Heart left ventricle (tissue), 13 donors: ENCODE data around the gene FSTL4.

ENCODE experiments used
- CTCF ChIP-seq, 12 donors: fragments of 200-600 bp; sonication (generic) in 4 of 12; IDR thresholded peaks; one replicate each; pipeline versions ENCODE4 v1.5.0 to v1.8.0; 2018 to 2022; ENCODE audit warnings: antibody characterized with exemption in 12 of 12, mild to moderate bottlenecking in 5 of 12
- POLR2A ChIP-seq, 2 donors: fragments of 450-650 bp; IDR thresholded peaks; one replicate each; pipeline ENCODE4 v1.6.1; 2017; ENCODE audit warnings: antibody characterized with exemption in 2 of 2, mild to moderate bottlenecking in 2 of 2, moderate library complexity in 2 of 2
- donor health status: ischemic (EF 13 %, LVEDD 7.1; RV severe dilation, severe dysfunction).
- donor health status: DM: no; HTN: yes; CAD: no.
- donor health status: DM: no; HTN: no; CAD: no.
- donor health status: ischemic (EF 25% LVEDD 6.9; RV normal size, moderate dysfunction).
- donor health status: ischemic (EF 25% LVEDD 5.7; RV mildly dilated, moderate dysfunction).
- donor health status: ischemic (EF 35%, LVEDD 5.7; RV mildly dilated, moderate dysfunction).
- donor health status: nonischemic (EF 11% LVEDD 7.7; RV severe dilation, severe dysfunction).
- donor health status: DM: yes; HTN: yes; CAD: no.
- donor health status: PGD.
- donor health status: ischemic (EF 29% LVEDD 5.4; RV normal size, mild dysfunction).
- donor health status: nonischemic (EF 23%, LVEDD 6.1; RV moderate dilation, normal function).

- TF ChIP-seq CTCF (IDR thresholded peaks at IDR 0.05) (no peak), POLR2A (IDR thresholded peaks at IDR 0.05) (no peak)
These were observed 126.9 kb downstream of the FSTL4 start for GRCh38 chr5:133485468-133485867.
